ENCODE results near the gene SPRR3. TPM values are rescaled to one million over a fixed set of nuclear protein-coding genes. Genes with fewer than 3 reads are reported as not detected.

Gene SPRR3
- total RNA-seq, 2 experiments from 2014 or later: not detected

GRCh38 chr1:153049211-153049610, 47.7 kb downstream of the SPRR3 start:
- H3K27ac ChIP-seq (ENCODE audit: low read depth in 1 of 2, low read length in 2 of 2): no peak overlapping the region
- Mint-ChIP-seq H3K27ac (no peak overlapping the region), H3K4me1 (ENCODE audit: low read depth) (no peaks in the 10 kb centered on the region), H3K9me3 (no peaks in the 10 kb centered on the region), H3K36me3 (ENCODE audit: low read depth) (no peaks in the 10 kb centered on the region), H3K27me3 (peaks cover 71% of the 10 kb centered on the region), H3K4me3 (no peak overlapping the region)
- ATAC-seq (ENCODE audit: poor library complexity) (no peak), DNase-seq (no peak)
- intact Hi-C loops (cut with DNase I, micrococcal nuclease): no loop called here
- no peak overlapping the region for H3K4me3 ChIP-seq (ENCODE audit: low read length)
- H3K4me1 ChIP-seq (ENCODE audit: insufficient read depth, low read length): no peaks in the 10 kb centered on the region
- no peak for TF ChIP-seq CTCF (IDR thresholded peaks at IDR 0.05)
- peaks cover 0 to 8% of the 10 kb centered on the region in 2 experiments for H3K9me3 ChIP-seq (ENCODE audit: control insufficient read depth in 1 of 2, insufficient read depth in 1 of 2, low read length in 2 of 2)
- peaks cover 5 to 10% of the 10 kb centered on the region in 2 experiments for H3K27me3 ChIP-seq (ENCODE audit: control insufficient read depth in 1 of 2, insufficient read depth in 2 of 2, low read length in 2 of 2)
- no peaks in the 10 kb centered on the region for H3K36me3 ChIP-seq (ENCODE audit: insufficient read depth, low read length)
- CTCF ChIA-PET: no interaction called here
- POLR2A ChIA-PET: no interaction called here

Other genes starting within 250 kb of the SPRR3 start
- not detected for gene KPRP, start 243.7 kb upstream of the SPRR3 start, total RNA-seq
- gene LCE1F, start 226.6 kb upstream of the SPRR3 start, total RNA-seq: not detected
- not detected for gene LCE1E, start 215.5 kb upstream of the SPRR3 start, total RNA-seq
- not detected for gene LCE1D, start 205.0 kb upstream of the SPRR3 start, total RNA-seq
- gene LCE1C, start 195.1 kb upstream of the SPRR3 start, total RNA-seq: not detected
- not detected for gene LCE1B, start 189.8 kb upstream of the SPRR3 start, total RNA-seq
- not detected for gene LCE1A, start 174.3 kb upstream of the SPRR3 start, total RNA-seq
- gene LCE6A, start 158.9 kb upstream of the SPRR3 start, total RNA-seq: not detected
- gene LCE7A, start 141.8 kb upstream of the SPRR3 start, total RNA-seq: not detected
- gene SMCP, start 123.4 kb upstream of the SPRR3 start, total RNA-seq: not detected
- gene IVL, start 93.2 kb upstream of the SPRR3 start, total RNA-seq: not detected
- gene SPRR5, start 54.5 kb upstream of the SPRR3 start, total RNA-seq: not detected
- not detected for gene SPRR4, start 31.1 kb upstream of the SPRR3 start, total RNA-seq
- not detected for gene SPRR1A, start 17.7 kb upstream of the SPRR3 start, total RNA-seq
- not detected for gene SPRR1B, start 29.5 kb downstream of the SPRR3 start, total RNA-seq
- not detected for gene SPRR2D, start 39.4 kb downstream of the SPRR3 start, total RNA-seq
- gene SPRR2A, start 55.8 kb downstream of the SPRR3 start, total RNA-seq: not detected
- not detected for gene SPRR2B, start 69.9 kb downstream of the SPRR3 start, total RNA-seq
- not detected for gene SPRR2E, start 92.8 kb downstream of the SPRR3 start, total RNA-seq
- gene SPRR2F, start 111.8 kb downstream of the SPRR3 start, total RNA-seq: not detected
- gene SPRR2G, start 149.1 kb downstream of the SPRR3 start, total RNA-seq: not detected
- not detected for gene LELP1, start 201.7 kb downstream of the SPRR3 start, total RNA-seq
- not detected for gene PRR9, start 215.8 kb downstream of the SPRR3 start, total RNA-seq